HG02870 (cell line): Measurements from ENCODE around the gene RPEL1.

Experiments
- ATAC-seq: cut with Tn5 transposase; IDR thresholded peaks from one replicate; pipeline ENCODE4 v1.9.1; 2021; ENCODE audit warnings: mild to moderate bottlenecking, moderate library complexity; ENCODE audit not compliant: unreplicated experiment

The RPEL1 gene

GRCh38 chr10:103278537-103278823 lies 32.8 kb downstream of the RPEL1 start:
- no peak for ATAC-seq

- ATAC-seq: no peak
Observed at GRCh38 chr10:103278862-103279298, 33.2 kb downstream of the RPEL1 start.

- ATAC-seq: no peak
Observed at GRCh38 chr10:103280031-103280430, 34.3 kb downstream of the RPEL1 start.

GRCh38 chr10:103280506-103280905 lies 34.8 kb downstream of the RPEL1 start:
- ATAC-seq: no peak

GRCh38 chr10:103281753-103282152 lies 36.1 kb downstream of the RPEL1 start:
- no peak for ATAC-seq

- no peak for ATAC-seq
Observed at GRCh38 chr10:103282961-103283360, 37.3 kb downstream of the RPEL1 start.

GRCh38 chr10:103284170-103284569 lies 38.5 kb downstream of the RPEL1 start:
- ATAC-seq: no peak

GRCh38 chr10:103287992-103288391 lies 42.3 kb downstream of the RPEL1 start:
- no peak for ATAC-seq

GRCh38 chr10:103291588-103291987 lies 45.9 kb downstream of the RPEL1 start:
- no peak for ATAC-seq

- no peak for ATAC-seq
Observed at GRCh38 chr10:103295374-103296015, 49.8 kb downstream of the RPEL1 start.
